ENCODE results near the gene SARS1.

- TF ChIP-seq CTCF (IDR thresholded peaks at IDR 0.05) (no peak), POLR2A (IDR thresholded peaks at IDR 0.05) (no peak)
Observed at GRCh38 chr1:109241841-109242345, 28.2 kb downstream of the SARS1 start.

All from lower leg skin (tissue), 3 donors.